Right atrium auricular region (tissue), 2 donors: Measurements from ENCODE around the gene HEY2. TPM values are rescaled to one million over a fixed set of nuclear protein-coding genes. Genes with fewer than 3 reads are reported as not detected.

ENCODE experiments used
- DNase-seq: peaks from one replicate; pipeline ENCODE4 v3.0.0-alpha.2; 2019; ENCODE audit warnings: low spot score
- H3K27ac ChIP-seq, 2 donors: fragments of 200-600 bp; sonication (generic); 1 replicate in 1 of 2; 2 replicates in 1 of 2; pipeline ENCODE4 v1.5.1; 2016 to 2019
- H3K27me3 ChIP-seq, 2 donors: fragments of 200-600 bp; sonication (generic); one replicate each; pipeline versions ENCODE4 v1.5.1 to v1.6.0; 2017 to 2019
- H3K36me3 ChIP-seq: fragments of 200-600 bp; sonication (generic); one replicate; pipeline ENCODE4 v1.5.1; 2016
- H3K4me1 ChIP-seq, 2 donors: fragments of 200-600 bp; sonication (generic); one replicate each; pipeline versions ENCODE4 v1.5.1 to v1.6.0; 2017 to 2019
- H3K4me3 ChIP-seq, 2 donors: fragments of 200-600 bp; sonication (generic); 1 replicate in 1 of 2; 2 replicates in 1 of 2; pipeline ENCODE4 v1.5.1; 2017 to 2019; ENCODE audit warnings: mild to moderate bottlenecking in 1 of 2, moderate library complexity in 1 of 2
- H3K9me3 ChIP-seq, 2 donors: fragments of 200-600 bp; sonication (generic); one replicate each; pipeline ENCODE4 v1.5.1; 2019
- total RNA-seq, 2 donors: library from RNA; depleted of rRNA; stranded (reverse); fragments of >200 nt; gene quantifications; one replicate each; pipeline ENCODE4 v1.1.0, GENCODE V29; 2016
- TF ChIP-seq, protein P1 (sequence below), 2 donors: fragments of 200-600 bp; sonication (generic); IDR thresholded peaks; one replicate each; pipeline ENCODE4 v1.5.1; 2019; ENCODE audit warnings: antibody characterized with exemption in 2 of 2

The HEY2 gene
- total RNA-seq, 2 donors from 2014 or later, result 1.8 to 2.7 TPM

DNA sequence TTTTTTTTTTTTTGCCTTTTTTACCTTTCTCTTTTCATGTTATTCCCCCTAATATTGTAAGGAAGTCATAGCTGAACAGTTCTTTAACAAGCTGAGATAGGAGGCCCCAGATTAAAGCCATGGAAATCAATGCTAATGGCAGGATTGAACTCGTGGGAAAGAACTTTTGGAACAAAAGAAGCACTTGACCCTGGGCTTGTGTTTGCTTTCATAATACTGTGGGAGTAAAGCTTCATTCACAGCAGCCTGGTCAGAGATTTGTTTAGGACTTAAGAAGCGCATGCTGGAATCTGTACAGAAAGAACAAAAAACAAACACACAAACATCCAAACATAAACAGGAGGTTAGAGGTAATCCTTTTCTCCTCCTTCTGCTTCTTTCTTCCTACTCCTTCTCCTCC is 5.1 kb downstream of the HEY2 start:
- Histone ChIP-seq H3K9me3 (no peaks in the 10 kb centered on the region), H3K27ac (no peak overlapping the region)

GRCh38 chr6:125759184-125759902 is 9.9 kb downstream of the HEY2 start:
- no peaks in the 10 kb centered on the region for H3K9me3 ChIP-seq
- no peak for DNase-seq
- TF ChIP-seq, protein P1, sequence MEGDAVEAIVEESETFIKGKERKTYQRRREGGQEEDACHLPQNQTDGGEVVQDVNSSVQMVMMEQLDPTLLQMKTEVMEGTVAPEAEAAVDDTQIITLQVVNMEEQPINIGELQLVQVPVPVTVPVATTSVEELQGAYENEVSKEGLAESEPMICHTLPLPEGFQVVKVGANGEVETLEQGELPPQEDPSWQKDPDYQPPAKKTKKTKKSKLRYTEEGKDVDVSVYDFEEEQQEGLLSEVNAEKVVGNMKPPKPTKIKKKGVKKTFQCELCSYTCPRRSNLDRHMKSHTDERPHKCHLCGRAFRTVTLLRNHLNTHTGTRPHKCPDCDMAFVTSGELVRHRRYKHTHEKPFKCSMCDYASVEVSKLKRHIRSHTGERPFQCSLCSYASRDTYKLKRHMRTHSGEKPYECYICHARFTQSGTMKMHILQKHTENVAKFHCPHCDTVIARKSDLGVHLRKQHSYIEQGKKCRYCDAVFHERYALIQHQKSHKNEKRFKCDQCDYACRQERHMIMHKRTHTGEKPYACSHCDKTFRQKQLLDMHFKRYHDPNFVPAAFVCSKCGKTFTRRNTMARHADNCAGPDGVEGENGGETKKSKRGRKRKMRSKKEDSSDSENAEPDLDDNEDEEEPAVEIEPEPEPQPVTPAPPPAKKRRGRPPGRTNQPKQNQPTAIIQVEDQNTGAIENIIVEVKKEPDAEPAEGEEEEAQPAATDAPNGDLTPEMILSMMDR (IDR thresholded peaks at IDR 0.05), result no peak
- H3K27ac ChIP-seq, result no peak overlapping the region
- no peaks in the 10 kb centered on the region for H3K36me3 ChIP-seq
- no peaks in the 10 kb centered on the region for H3K4me1 ChIP-seq
- no peaks in the 10 kb centered on the region for H3K27me3 ChIP-seq
- H3K4me3 ChIP-seq, result no peak overlapping the region

More for the DNA sequence above, 5.1 kb downstream of the HEY2 start:
- no peak for DNase-seq
- Histone ChIP-seq H3K36me3 (no peaks in the 10 kb centered on the region), H3K4me1 (peaks cover 0 to 3% of the 10 kb centered on the region in 2 donors), H3K27me3 (no peaks in the 10 kb centered on the region), H3K4me3 (no peak overlapping the region)
- TF ChIP-seq, protein P1 (IDR thresholded peaks at IDR 0.05), result no peak

GRCh38 chr6:125759959-125760457 is 10.6 kb downstream of the HEY2 start:
- H3K4me1 ChIP-seq, result no peaks in the 10 kb centered on the region
- DNase-seq, result no peak
- no peaks in the 10 kb centered on the region for H3K27me3 ChIP-seq
- no peak overlapping the region for H3K27ac ChIP-seq
- no peaks in the 10 kb centered on the region for H3K9me3 ChIP-seq
- no peak overlapping the region for H3K4me3 ChIP-seq
- no peaks in the 10 kb centered on the region for H3K36me3 ChIP-seq
- TF ChIP-seq, protein P1 (IDR thresholded peaks at IDR 0.05), result no peak

DNA sequence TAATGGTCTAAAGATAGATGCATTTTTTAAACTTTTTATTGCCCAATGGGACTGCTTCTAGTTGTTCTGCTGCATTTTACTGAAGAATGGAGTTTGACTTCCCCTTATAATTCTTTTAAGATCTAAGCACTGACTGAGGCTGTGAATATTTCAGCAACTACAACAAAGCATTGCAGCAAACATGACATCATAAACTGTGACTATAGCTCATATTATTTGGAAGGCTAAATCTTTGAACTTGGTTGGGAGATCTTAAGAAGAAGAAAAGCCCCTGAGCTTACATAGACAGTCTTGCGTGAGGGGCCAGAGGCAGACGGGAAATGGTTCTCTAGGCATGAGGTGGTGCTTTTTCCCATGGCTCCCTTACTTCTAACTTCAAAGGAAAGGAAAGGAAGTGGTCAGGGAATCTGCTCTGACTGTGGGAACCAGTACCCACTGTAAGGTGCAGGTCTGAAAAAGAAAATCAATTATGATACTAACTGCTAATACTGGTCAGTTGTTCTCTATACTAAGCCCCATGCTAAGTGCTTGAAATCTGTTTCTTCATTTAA is 14.8 kb downstream of the HEY2 start:
- Histone ChIP-seq H3K9me3 (no peaks in the 10 kb centered on the region), H3K36me3 (no peaks in the 10 kb centered on the region), H3K27me3 (no peaks in the 10 kb centered on the region), H3K4me1 (no peaks in the 10 kb centered on the region), H3K27ac (no peak overlapping the region), H3K4me3 (no peak overlapping the region)
- DNase-seq, result no peak
- TF ChIP-seq, protein P1 (IDR thresholded peaks at IDR 0.05), result no peak

DNA sequence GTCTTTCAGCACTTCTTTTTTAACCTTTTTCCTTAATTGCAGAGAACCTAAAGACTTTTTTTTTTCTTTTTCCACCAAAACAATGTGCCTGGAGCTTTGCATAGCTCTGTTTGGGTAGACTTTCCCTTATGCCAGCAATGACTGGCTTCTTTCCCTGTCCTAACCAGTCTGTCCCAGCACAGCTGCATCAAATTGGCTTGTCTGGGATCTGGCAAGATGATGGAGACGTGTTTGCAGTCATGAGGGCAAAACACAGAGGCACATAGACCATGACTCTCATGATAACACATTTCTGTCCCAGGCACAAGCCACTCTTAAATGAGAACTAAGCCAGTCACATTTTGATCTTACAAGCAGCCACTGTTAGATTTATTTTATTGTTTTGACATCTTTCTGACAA is 16.5 kb downstream of the HEY2 start:
- H3K4me1 ChIP-seq, result no peaks in the 10 kb centered on the region
- no peaks in the 10 kb centered on the region for H3K9me3 ChIP-seq
- H3K36me3 ChIP-seq, result no peaks in the 10 kb centered on the region
- no peaks in the 10 kb centered on the region for H3K27me3 ChIP-seq
- DNase-seq, result no peak
- no peak overlapping the region for H3K27ac ChIP-seq
- TF ChIP-seq, protein P1 (IDR thresholded peaks at IDR 0.05), result no peak
- no peak overlapping the region for H3K4me3 ChIP-seq
